Activated CD8-positive, alpha-beta memory T cell treated with anti-CD3 and anti-CD28 coated beads, Interleukin-2, amount 10 ng/mL, durations not matched to agents 7 days and 5 days (primary cell): ENCODE data around the gene PPIP5K1. TPM values are rescaled to one million over a fixed set of nuclear protein-coding genes. Genes with fewer than 3 reads are reported as not detected.
"Not testable (repeated sequence)": the region's sequence is repeated elsewhere in the genome, so short reads cannot be mapped to it uniquely, and the experiment has no call there.

Source experiments
- ATAC-seq: fragments of 150-1000 bp; cut with Tn5 transposase; one replicate; pipeline ENCODE4 v1.10.0; 2021; ENCODE audit warnings: moderate library complexity
- CTCF ChIA-PET: fragments of 350-600 bp; sonication (Branson Sonifier 250); formaldehyde crosslinking; loops from one replicate; lab custom pipeline; 2021; ENCODE audit warnings: antibody characterized with exemption; lab: Charles Lee
- DNase-seq: peaks from one replicate; pipeline ENCODE4 v3.0.0-alpha.2; 2020
- H3K27ac Mint-ChIP-seq: one replicate; pipeline ENCODE4 v1.8.0; 2021; ENCODE audit warnings: mild to moderate bottlenecking, mixed read lengths
- H3K27me3 Mint-ChIP-seq: one replicate; pipeline ENCODE4 v1.8.0; 2021; ENCODE audit warnings: mixed read lengths
- H3K36me3 Mint-ChIP-seq: one replicate; pipeline ENCODE4 v1.8.0; 2021; ENCODE audit warnings: mild to moderate bottlenecking, mixed read lengths
- H3K4me1 Mint-ChIP-seq: one replicate; pipeline ENCODE4 v1.8.0; 2021; ENCODE audit warnings: mixed read lengths
- H3K4me3 Mint-ChIP-seq: one replicate; pipeline ENCODE4 v1.8.0; 2021; ENCODE audit warnings: mild to moderate bottlenecking, moderate library complexity, mixed read lengths
- H3K9me3 Mint-ChIP-seq: one replicate; pipeline ENCODE4 v1.8.0; 2022; ENCODE audit warnings: low read depth, mixed read lengths
- total RNA-seq, 2 experiments: library from RNA; stranded (reverse); gene quantifications; one replicate each; pipeline ENCODE4 v1.2.3, GENCODE V29; 2021

The PPIP5K1 gene
- total RNA-seq, result 10 to 100 TPM; 33.5 to 34.2 TPM

DNA sequence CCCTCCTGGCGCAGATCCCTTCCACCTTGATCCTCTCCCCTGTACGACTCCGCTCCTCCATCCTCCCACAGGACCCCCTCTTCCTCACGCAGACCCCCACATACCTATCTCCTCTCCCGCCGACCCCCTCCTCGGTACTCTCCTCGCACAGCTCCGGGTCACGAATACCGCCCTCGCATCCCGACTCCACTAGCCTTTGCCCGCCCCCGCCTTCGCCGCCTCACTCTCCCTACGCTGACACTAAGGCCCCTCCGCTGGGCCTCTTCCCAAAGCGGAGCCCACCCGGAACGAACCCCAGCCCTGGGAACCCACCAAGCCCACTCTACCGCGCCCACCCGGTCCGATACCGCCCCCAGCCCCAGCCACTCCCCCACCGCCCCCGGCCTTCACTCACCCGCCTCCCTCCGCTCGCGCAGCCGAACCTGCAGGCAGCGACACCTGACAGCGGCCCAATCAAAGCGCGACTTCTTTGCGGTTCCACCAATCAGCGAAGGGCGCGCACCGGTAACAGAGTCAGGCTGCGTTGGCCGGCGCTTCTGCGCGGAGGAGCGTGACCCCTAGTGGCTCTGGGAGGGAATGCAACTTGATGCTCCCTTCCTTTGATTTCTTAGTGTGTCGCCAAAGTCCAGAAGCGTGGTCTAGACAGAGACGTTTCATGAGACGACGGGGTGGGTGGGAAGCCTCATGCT, at the start of gene PPIP5K1:
PPIP5K1 (minus strand) TSS at position 431 of the 689 bp plus-strand sequence. CDS start 5,704 bp downstream, outside the sequence.
- DNase-seq, H3K36me3 Mint-ChIP-seq, H3K4me3 Mint-ChIP-seq, H3K4me1 Mint-ChIP-seq, H3K27me3 Mint-ChIP-seq, H3K27ac Mint-ChIP-seq, CTCF ChIA-PET, H3K9me3 Mint-ChIP-seq: not testable (repeated sequence)
- peak; percentile 99 for ATAC-seq

DNA sequence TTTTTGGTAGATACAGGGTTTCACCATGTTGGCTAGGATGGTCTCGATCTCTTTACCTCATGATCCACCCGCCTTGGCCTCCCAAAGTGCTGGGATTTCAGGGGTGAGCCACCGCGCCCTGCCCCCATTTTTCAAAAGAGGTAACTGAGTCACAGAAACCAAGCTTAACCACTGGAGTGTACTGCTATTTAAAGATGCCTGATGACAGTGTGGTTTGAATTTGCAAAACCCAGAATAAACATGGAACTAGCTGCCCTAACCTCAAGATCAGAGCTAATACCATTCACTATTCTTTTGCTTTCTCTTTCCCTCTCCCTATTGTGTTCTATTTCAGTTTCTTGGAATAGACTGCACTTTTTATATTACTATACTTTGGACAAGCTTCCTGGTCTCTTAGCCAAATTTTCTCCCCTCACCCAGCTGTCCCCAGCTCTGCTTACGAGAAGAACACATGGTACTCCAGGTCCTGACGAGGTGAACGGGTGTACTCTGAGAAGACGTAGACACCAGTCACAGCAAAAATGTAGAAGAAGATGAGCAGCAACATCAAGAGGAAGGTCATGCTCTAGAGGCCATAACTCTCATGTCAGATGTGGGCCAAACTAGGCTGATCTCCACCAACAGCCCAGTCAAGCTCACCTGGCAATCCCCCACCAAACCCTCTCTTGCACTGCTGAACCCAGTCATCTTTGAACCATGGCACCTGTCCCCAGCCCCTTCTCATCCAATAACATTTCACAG, 48.6 kb upstream of the PPIP5K1 start:
- not testable (repeated sequence) for H3K27ac Mint-ChIP-seq

DNA sequence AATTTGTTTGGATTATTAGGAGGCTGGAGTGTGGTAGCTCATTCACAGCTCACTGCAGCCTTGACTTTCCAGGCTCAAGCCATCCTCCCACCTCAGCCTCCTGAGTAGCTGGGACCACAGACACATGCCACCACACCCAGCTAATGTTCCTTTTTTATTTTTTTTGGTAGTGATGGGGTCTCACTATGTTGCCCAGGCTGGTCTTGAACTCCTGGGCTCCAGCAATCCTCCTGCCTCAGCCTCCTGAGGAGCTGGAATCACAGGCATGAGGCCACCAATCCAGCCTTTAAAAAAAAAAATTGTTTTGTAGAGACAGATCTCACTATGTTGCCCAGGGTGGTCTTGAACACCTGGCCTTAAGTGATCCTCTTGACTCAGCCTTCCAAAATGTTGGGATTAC, 36.9 kb upstream of the PPIP5K1 start:
- H3K9me3 Mint-ChIP-seq, ATAC-seq, H3K4me1 Mint-ChIP-seq, H3K27ac Mint-ChIP-seq, DNase-seq, H3K36me3 Mint-ChIP-seq, H3K27me3 Mint-ChIP-seq, H3K4me3 Mint-ChIP-seq, CTCF ChIA-PET: not testable (repeated sequence)

More for the DNA sequence above, 48.6 kb upstream of the PPIP5K1 start:
- DNase-seq, H3K27me3 Mint-ChIP-seq, CTCF ChIA-PET, ATAC-seq, H3K4me1 Mint-ChIP-seq, H3K36me3 Mint-ChIP-seq, H3K4me3 Mint-ChIP-seq, H3K9me3 Mint-ChIP-seq: not testable (repeated sequence)

DNA sequence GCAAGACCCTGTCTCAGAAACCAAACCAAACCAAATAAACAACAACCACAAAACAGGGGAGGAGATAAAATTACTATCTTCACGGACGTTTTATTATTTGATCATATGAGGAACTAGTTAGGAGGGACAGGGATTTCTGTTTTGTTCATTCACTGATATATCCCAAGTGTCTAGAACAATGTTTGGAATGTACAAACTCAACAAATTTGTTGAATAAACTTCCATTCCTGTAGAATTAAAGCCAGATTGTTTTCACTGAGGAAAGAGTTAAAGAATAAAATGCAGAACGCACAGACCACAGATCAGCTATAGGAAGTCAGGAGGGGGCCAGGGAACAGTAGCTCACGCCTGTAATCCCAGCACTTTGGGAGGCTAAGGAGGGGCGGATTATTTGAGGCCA, 35.1 kb upstream of the PPIP5K1 start:
- Mint-ChIP-seq H3K4me1 (no peaks in the 10 kb centered on the region), H3K9me3 (no peaks in the 10 kb centered on the region), H3K27ac (no peak overlapping the region), H3K36me3 (no peaks in the 10 kb centered on the region), H3K27me3 (peaks cover 5% of the 10 kb centered on the region), H3K4me3 (no peak overlapping the region)
- ATAC-seq, result no peak
- DNase-seq, result no peak
- CTCF ChIA-PET, result no interaction called here

DNA sequence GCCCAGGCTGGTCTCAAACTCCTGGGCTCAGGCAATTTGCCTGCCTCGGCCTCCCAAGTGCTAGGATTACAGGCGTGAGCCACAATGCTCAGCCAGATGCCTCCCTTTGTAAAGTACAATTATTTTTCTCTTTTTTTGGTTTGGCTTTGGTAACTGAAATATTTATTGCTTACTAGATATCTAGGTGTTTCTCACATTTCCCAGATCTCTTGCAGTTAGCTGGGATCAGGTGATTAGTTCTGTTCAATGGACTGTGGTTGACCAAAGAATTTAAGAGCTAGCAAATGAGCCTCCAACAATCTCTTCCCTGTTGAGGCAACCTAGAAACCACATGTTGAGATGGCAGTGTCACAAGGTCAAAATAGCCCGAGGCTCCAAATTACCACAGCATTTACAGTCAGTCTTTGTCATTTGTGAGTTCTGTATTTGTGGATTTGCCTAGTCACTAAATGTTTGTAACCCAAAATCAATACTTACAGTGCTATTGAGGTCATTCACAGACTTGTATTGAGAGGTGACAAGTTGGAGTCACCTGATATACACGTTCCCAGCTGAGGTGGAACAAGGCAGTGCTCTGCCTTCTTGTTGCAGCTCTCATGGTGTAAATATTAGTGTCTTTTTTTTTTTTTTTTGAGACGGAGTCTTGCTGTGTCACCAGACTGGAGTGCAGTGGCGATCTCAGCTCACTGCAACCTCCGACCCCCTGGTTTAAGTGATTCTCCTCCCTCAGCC, 32.2 kb upstream of the PPIP5K1 start:
- H3K27ac Mint-ChIP-seq, result not testable (repeated sequence)
- CTCF ChIA-PET, result interaction anchor here (0.8 kb wide), 1 partner anchor 1372 kb away, joined by 3 read pairs; no protein-coding TSS in a partner anchor

DNA sequence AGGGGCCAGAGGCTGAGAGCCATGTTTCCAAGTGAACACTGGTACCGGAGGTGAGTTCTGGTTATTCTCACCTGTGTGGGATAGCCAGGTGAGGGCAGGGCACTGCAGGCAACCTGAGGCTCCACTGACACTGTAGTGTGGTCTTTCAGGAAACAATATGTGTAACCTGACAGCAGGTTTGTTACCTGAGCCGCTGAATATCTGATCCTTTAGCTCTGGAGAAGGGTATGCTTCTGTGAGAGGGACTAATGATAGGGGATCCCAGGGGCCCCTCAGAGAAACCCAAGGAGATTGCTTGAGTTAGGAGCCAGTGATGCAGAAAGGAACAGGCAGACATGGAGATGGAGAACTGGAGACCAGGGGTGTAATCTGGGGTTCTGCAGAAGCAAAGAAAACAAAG, 28.7 kb upstream of the PPIP5K1 start, which contains the start of gene STRC:
STRC (minus strand) TSS at position 101 of the 400 bp plus-strand sequence; CDS start at position 23, 78 bp downstream.
- H3K36me3 Mint-ChIP-seq, H3K27me3 Mint-ChIP-seq, H3K9me3 Mint-ChIP-seq, DNase-seq, ATAC-seq, CTCF ChIA-PET, H3K27ac Mint-ChIP-seq, H3K4me1 Mint-ChIP-seq, H3K4me3 Mint-ChIP-seq: not testable (repeated sequence)

More for the DNA sequence above, 32.2 kb upstream of the PPIP5K1 start:
- H3K4me3 Mint-ChIP-seq, DNase-seq, H3K27me3 Mint-ChIP-seq, H3K9me3 Mint-ChIP-seq, ATAC-seq, H3K36me3 Mint-ChIP-seq, H3K4me1 Mint-ChIP-seq: not testable (repeated sequence)

DNA sequence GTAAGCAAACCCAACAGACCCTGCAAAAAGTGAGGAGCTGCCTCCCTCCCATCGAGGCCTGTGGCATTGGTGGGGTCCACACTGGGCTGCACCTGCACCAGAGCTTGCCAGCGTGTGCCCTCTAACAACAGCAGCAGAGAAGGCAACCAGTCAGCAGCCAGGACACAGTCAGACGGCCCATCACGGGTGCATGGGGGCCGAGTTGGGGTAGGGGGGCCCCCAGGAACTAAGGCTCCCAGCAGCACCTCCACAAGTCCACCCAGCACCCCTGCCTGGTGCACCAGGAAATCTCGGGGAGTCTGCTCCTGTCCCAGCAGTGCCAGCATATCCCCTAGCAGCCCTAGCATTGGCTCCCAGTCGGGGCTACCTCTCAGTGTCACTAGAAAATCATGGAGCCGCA, 27.7 kb upstream of the PPIP5K1 start:
- DNase-seq, H3K4me3 Mint-ChIP-seq, H3K27ac Mint-ChIP-seq, ATAC-seq, H3K27me3 Mint-ChIP-seq, H3K36me3 Mint-ChIP-seq, H3K9me3 Mint-ChIP-seq, H3K4me1 Mint-ChIP-seq, CTCF ChIA-PET: not testable (repeated sequence)

DNA sequence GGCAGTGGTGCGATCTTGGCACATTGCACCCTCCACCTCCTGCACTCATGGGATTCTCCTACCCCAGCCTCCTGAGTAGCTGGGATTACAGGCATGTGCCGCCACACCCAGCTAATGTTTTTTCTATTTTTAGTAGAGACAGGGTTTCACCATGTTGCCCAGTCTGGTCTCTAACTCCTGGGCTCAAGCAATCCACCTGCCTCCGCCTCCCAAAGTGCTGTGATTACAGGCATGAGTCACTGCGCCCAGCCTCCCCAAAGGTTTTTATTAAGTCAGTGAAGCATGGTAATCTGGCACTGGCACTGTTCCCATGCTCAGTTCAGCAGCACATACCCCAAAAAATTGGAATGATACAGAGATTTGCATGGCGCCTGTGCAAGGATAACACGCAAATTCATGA, 12.2 kb upstream of the PPIP5K1 start:
- H3K36me3 Mint-ChIP-seq, ATAC-seq, CTCF ChIA-PET, H3K27ac Mint-ChIP-seq, DNase-seq, H3K9me3 Mint-ChIP-seq, H3K4me1 Mint-ChIP-seq, H3K4me3 Mint-ChIP-seq: not testable (repeated sequence)
- H3K27me3 Mint-ChIP-seq, result peaks cover 28% of the 10 kb centered on the region

DNA sequence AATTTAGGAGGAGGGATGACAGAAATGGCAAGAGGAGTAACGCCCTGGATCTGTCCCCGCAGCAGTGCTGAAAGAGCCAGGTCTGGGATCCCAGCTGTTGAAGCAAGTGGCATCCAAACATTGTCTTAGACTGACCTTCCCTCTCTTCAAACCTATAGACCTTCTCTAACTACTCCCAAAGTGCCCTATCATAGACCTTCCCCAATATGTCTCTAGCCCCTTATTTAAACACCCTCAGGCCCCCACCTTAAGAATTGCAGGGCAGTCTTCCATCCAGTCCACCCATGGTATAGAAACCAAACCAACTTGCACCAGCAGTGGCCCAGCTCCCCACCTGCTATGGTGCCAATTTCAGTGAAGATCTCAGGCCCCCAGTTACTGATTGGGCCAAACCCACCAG, 10.2 kb upstream of the PPIP5K1 start:
- H3K4me1 Mint-ChIP-seq, H3K4me3 Mint-ChIP-seq, CTCF ChIA-PET, ATAC-seq, H3K9me3 Mint-ChIP-seq, H3K27ac Mint-ChIP-seq, DNase-seq, H3K36me3 Mint-ChIP-seq: not testable (repeated sequence)
- peaks cover 33% of the 10 kb centered on the region for H3K27me3 Mint-ChIP-seq

DNA sequence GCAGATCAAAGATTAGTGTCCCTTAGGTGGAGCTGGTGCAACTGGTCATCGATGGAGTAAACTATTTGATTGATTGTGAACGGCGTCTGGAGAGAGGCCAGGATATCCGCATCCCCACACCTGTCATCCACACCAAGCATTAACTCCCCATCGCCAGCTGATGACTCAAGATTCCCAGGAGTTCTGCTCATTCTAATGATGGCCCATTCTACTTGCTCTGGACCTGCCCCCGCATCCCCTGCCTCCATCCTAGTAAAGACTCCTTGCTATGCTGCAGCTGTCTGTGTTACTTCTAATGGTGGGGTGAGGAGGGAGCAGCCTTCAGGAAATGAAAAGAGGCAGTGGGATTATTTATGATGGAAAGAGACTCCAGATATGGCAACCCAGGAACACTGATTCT, 9.1 kb upstream of the PPIP5K1 start:
- H3K27ac Mint-ChIP-seq, H3K36me3 Mint-ChIP-seq, ATAC-seq, H3K4me3 Mint-ChIP-seq, H3K9me3 Mint-ChIP-seq, DNase-seq, CTCF ChIA-PET, H3K4me1 Mint-ChIP-seq: not testable (repeated sequence)
- peaks cover 30% of the 10 kb centered on the region for H3K27me3 Mint-ChIP-seq

DNA sequence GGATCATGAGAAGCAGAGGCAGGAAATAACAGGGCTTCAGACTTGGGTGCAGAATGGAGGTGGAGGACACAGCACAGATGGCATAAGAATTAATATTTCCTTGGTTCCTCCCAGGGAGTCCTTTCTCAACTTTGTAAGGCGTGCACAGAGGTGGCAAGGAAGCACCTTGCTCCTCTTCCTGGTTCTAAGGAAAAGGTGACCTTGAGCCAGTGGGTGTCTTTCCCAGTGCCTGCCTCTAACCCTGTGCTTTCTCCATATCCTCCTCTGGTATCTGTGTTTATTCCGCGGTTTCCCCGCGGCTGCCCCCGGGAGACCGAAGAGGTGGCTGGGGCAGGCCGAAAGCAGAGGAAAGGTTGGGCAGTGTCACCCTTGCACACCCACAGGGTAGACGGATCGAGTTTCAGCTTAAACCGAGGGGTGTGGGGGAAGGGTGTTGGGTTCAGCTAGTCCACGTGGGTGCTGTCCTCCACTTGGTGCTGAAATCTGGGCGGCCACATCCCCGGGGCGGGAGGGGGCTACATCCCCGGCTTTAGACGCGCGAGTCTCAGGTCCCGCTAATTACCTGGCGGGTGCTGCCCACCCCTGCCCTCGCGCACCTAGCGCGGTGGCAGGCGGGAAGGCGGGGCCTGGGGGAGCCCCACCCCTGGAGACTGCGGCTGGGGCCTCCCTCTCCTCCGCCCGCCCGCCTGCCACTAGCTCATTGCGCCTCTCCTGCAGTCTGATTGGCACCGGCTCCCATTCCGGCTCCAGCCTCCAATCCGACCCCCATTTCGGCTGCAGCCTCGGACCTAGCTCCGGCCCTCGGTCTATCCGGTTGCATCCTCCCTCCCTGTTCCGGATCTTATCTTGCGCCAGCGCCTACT, 3.6 kb upstream of the PPIP5K1 start, which contains the start of gene CKMT1B:
CKMT1B (plus strand) TSS at position 700 of the 863 bp plus-strand sequence. CDS start 192 bp downstream, outside the sequence.
- CTCF ChIA-PET, DNase-seq, H3K4me3 Mint-ChIP-seq, H3K27ac Mint-ChIP-seq, H3K4me1 Mint-ChIP-seq, H3K36me3 Mint-ChIP-seq, H3K9me3 Mint-ChIP-seq: not testable (repeated sequence)
- peaks cover 14% of the 10 kb centered on the region for H3K27me3 Mint-ChIP-seq
- peak; percentile 21 for ATAC-seq

DNA sequence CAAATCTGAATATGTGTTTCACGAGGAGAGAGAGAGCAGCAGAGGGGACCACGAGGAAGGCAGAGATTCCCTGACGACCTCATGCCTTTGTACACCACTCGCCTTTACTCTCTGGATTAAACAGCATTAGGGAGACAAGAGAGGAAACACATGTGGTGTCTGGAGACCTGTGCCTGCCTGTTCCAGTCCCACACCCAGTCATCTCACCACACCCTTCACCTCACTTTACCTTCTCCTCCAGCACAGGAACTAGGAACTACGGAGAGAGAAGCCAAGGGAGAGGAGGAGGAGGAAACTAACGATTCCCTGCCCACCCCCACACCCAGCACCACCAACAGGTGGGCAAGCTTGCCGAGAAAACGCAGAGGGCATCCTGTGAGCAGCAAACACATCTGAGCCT, 2.8 kb upstream of the PPIP5K1 start:
- ATAC-seq, H3K4me3 Mint-ChIP-seq, H3K27ac Mint-ChIP-seq, H3K36me3 Mint-ChIP-seq, DNase-seq, H3K9me3 Mint-ChIP-seq, CTCF ChIA-PET, H3K4me1 Mint-ChIP-seq: not testable (repeated sequence)
- H3K27me3 Mint-ChIP-seq, result peaks cover 12% of the 10 kb centered on the region

DNA sequence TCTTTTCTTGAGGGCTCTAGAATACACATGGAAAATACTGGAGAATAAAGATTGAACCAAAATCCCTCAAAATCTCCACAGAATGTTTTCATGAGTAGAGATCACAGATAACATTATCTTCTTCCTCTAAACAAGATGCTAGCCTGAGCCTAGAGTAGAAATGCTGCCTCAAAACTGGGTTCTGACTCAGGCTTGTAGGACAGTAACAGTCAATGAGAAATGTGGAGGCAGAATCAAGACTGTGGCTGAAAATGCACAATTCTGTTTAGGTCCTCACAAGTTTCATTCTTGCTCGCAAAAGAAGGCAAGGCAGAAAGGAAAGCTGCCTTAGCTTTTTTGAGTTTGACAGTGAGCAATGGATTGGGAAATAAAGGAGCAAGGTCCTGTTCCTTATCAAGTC, 15.4 kb downstream of the PPIP5K1 start:
- H3K27ac Mint-ChIP-seq, H3K36me3 Mint-ChIP-seq, H3K4me3 Mint-ChIP-seq, H3K27me3 Mint-ChIP-seq, ATAC-seq, DNase-seq, CTCF ChIA-PET, H3K4me1 Mint-ChIP-seq, H3K9me3 Mint-ChIP-seq: not testable (repeated sequence)
